ENCODE measurements around the gene NPW. TPM values are rescaled to one million over a fixed set of nuclear protein-coding genes. Genes with fewer than 3 reads are reported as not detected.
A peak's percentile ranks its signal among the peaks of the same experiment; 100 is the strongest.

The NPW gene
- total RNA-seq, 1 donor, result not detected

- Histone ChIP-seq H2AFZ (ENCODE audit: low read length) (no peak overlapping the region), H3K79me2 (ENCODE audit: insufficient read depth, low read length) (peaks cover 15% of the 10 kb centered on the region), H3K4me1 (ENCODE audit: insufficient read depth, low read length) (peaks cover 23% of the 10 kb centered on the region), H4K20me1 (ENCODE audit: insufficient read depth, low read length) (no peaks in the 10 kb centered on the region), H3K4me3 (ENCODE audit: insufficient read depth, low read length) (no peak overlapping the region), H3K4me2 (ENCODE audit: insufficient read depth, low read length) (no peak overlapping the region), H3K9me3 (ENCODE audit: low read depth, low read length) (no peaks in the 10 kb centered on the region), H3K27me3 (ENCODE audit: insufficient read depth, low read length) (no peaks in the 10 kb centered on the region), H3K36me3 (ENCODE audit: insufficient read depth, low read length) (peaks cover 20% of the 10 kb centered on the region), H3K27ac (ENCODE audit: low read depth, low read length) (peak overlapping the region; percentile 70)
- TF ChIP-seq CTCF (IDR thresholded peaks at IDR 0.05; ENCODE audit: extremely low read depth, low read depth, low read length), result no peak
- DNase-seq (ENCODE audit: insufficient read length, low spot score, missing footprints), result no peak
These were observed 21.4 kb downstream of the NPW start for GRCh38 chr16:2040787-2041522.

- peaks cover 24% of the 10 kb centered on the region for H3K4me1 ChIP-seq (ENCODE audit: insufficient read depth, low read length)
- TF ChIP-seq CTCF (IDR thresholded peaks at IDR 0.05; ENCODE audit: extremely low read depth, low read depth, low read length), result no peak
These were observed 22.8 kb downstream of the NPW start for GRCh38 chr16:2042171-2042985.

DNA sequence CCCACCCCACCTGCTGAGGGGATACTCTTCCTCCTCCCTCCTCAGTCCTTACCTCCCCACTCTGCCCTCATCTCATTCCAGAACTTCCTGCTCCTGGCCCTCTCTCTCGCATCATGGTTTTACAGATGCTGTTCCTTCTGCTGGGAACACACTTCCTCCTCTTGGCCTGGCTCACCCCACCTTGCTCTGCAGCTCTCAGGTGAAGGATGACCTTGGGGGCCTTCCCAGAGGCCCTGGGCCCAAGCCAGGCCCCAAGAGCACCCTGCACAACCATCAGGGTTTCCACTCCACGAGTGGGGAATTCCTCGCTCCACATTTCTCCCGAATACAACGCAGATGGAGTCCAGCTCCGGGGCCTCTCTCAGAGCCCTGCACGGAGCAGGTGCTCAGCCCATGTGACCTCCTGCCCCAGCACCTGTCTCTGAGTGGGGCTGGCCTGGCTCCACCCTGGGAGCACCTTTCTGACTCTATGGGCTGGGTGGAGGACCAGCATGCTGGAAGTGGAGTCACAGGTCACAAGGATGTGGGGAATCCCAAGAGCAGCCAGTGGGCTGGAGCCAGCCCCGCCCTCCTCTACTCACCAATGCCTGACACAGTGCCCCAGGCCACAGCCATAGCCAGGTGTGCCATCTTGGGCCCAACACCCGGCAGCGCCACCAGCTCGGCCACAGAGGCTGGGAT is 23.5 kb downstream of the NPW start:
- H2AFZ ChIP-seq (ENCODE audit: low read length), result no peak overlapping the region
- no peak for DNase-seq (ENCODE audit: insufficient read length, low spot score, missing footprints)
- no peaks in the 10 kb centered on the region for H4K20me1 ChIP-seq (ENCODE audit: insufficient read depth, low read length)
- no peak overlapping the region for H3K4me3 ChIP-seq (ENCODE audit: insufficient read depth, low read length)
- H3K27ac ChIP-seq (ENCODE audit: low read depth, low read length), result no peak overlapping the region
- no peaks in the 10 kb centered on the region for H3K9me3 ChIP-seq (ENCODE audit: low read depth, low read length)
- TF ChIP-seq CTCF (IDR thresholded peaks at IDR 0.05; ENCODE audit: extremely low read depth, low read depth, low read length), result no peak
- H3K27me3 ChIP-seq (ENCODE audit: insufficient read depth, low read length), result no peaks in the 10 kb centered on the region
- H3K4me1 ChIP-seq (ENCODE audit: insufficient read depth, low read length), result peaks cover 24% of the 10 kb centered on the region
- peaks cover 8% of the 10 kb centered on the region for H3K79me2 ChIP-seq (ENCODE audit: insufficient read depth, low read length)
- H3K4me2 ChIP-seq (ENCODE audit: insufficient read depth, low read length), result no peak overlapping the region
- no peaks in the 10 kb centered on the region for H3K36me3 ChIP-seq (ENCODE audit: insufficient read depth, low read length)

More at GRCh38 chr16:2042171-2042985, 22.8 kb downstream of the NPW start:
- H4K20me1 ChIP-seq (ENCODE audit: insufficient read depth, low read length), result no peaks in the 10 kb centered on the region
- H3K79me2 ChIP-seq (ENCODE audit: insufficient read depth, low read length), result peaks cover 4% of the 10 kb centered on the region
- DNase-seq (ENCODE audit: insufficient read length, low spot score, missing footprints), result no peak
- no peak overlapping the region for H3K4me2 ChIP-seq (ENCODE audit: insufficient read depth, low read length)
- no peak overlapping the region for H3K27ac ChIP-seq (ENCODE audit: low read depth, low read length)
- H3K27me3 ChIP-seq (ENCODE audit: insufficient read depth, low read length), result no peaks in the 10 kb centered on the region
- no peaks in the 10 kb centered on the region for H3K9me3 ChIP-seq (ENCODE audit: low read depth, low read length)
- H3K36me3 ChIP-seq (ENCODE audit: insufficient read depth, low read length), result peaks cover 7% of the 10 kb centered on the region
- H2AFZ ChIP-seq (ENCODE audit: low read length), result no peak overlapping the region
- H3K4me3 ChIP-seq (ENCODE audit: insufficient read depth, low read length), result no peak overlapping the region
